Mammary epithelial cell (primary cell): ENCODE data around the gene SPACA4.

Source experiments
- CTCF ChIP-seq, 2 donors: IDR thresholded peaks in 1 of 2; conservative IDR thresholded peaks in 1 of 2; 2 replicates each; pipeline ENCODE4 v1.5.1; 2011 to 2012; ENCODE audit warnings: inconsistent platforms in 2 of 2, low read length in 2 of 2, mild to moderate bottlenecking in 2 of 2, control low read depth in 1 of 2, low read depth in 1 of 2; ENCODE audit not compliant: insufficient read depth in 1 of 2; ENCODE audit errors: extremely low read depth in 1 of 2
- EZH2 ChIP-seq: IDR thresholded peaks from 2 replicates; pipeline ENCODE4 v1.6.1; 2012; ENCODE audit warnings: low read length, inconsistent platforms, borderline replicate concordance

GRCh38 chr19:48600679-48601417 is 5.7 kb upstream of the SPACA4 start:
- TF ChIP-seq CTCF (conservative IDR thresholded peaks at IDR 0.05 in 1 of 2, IDR thresholded peaks at IDR 0.05 in 1 of 2; ENCODE audit: extremely low read depth in 1 of 2, insufficient read depth in 1 of 2, low read depth in 1 of 2, low read length in 2 of 2) (no peak), EZH2 (no peak)
